HEK293 (cell line): Measurements from ENCODE around the gene DNAJC7.
"Not testable (repeated sequence)": the region's sequence is repeated elsewhere in the genome, so short reads cannot be mapped to it uniquely, and the experiment has no call there.

ENCODE experiments used
- CTCF ChIP-seq: fragments of 450-650 bp; formaldehyde crosslinking; IDR thresholded peaks from 2 replicates; pipeline ENCODE4 v1.5.1; 2016; ENCODE audit warnings: missing biosample characterization, missing genetic modification characterization
- ZBTB21 ChIP-seq: fragments of 450-650 bp; formaldehyde crosslinking; IDR thresholded peaks from 2 replicates; pipeline ENCODE4 v1.5.1; 2017; ENCODE audit warnings: missing biosample characterization, missing genetic modification characterization
- ZNF133 ChIP-seq: fragments of 450-650 bp; formaldehyde crosslinking; IDR thresholded peaks from 2 replicates; pipeline ENCODE4 v1.5.1; 2016; ENCODE audit warnings: missing biosample characterization, missing genetic modification characterization
- ZNF266 ChIP-seq: fragments of 450-650 bp; formaldehyde crosslinking; IDR thresholded peaks from 2 replicates; pipeline ENCODE4 v1.5.1; 2016; ENCODE audit warnings: missing biosample characterization, missing genetic modification characterization, low read depth
- ZNF292 ChIP-seq: fragments of 450-650 bp; formaldehyde crosslinking; IDR thresholded peaks from 2 replicates; pipeline ENCODE4 v1.5.1; 2016; ENCODE audit warnings: low read depth, missing biosample characterization, missing genetic modification characterization, borderline replicate concordance
- ZNF311 ChIP-seq: fragments of 450-650 bp; formaldehyde crosslinking; IDR thresholded peaks from 2 replicates; pipeline ENCODE4 v1.5.1; 2017; ENCODE audit warnings: missing biosample characterization, missing genetic modification characterization, borderline replicate concordance
- ZNF416 ChIP-seq: fragments of 450-650 bp; formaldehyde crosslinking; IDR thresholded peaks from 2 replicates; pipeline ENCODE4 v1.5.1; 2016; ENCODE audit warnings: missing biosample characterization, missing genetic modification characterization
- ZSCAN4 ChIP-seq: fragments of 450-650 bp; formaldehyde crosslinking; IDR thresholded peaks from 2 replicates; pipeline ENCODE4 v1.5.1; 2017; ENCODE audit warnings: missing biosample characterization, missing genetic modification characterization
- TF ChIP-seq, protein P1 (sequence below): sonication (generic); formaldehyde crosslinking; IDR thresholded peaks from 2 replicates; pipeline ENCODE4 v1.8.1; 2022; ENCODE audit warnings: mild to moderate bottlenecking, moderate library complexity, missing genetic modification reagents

DNA sequence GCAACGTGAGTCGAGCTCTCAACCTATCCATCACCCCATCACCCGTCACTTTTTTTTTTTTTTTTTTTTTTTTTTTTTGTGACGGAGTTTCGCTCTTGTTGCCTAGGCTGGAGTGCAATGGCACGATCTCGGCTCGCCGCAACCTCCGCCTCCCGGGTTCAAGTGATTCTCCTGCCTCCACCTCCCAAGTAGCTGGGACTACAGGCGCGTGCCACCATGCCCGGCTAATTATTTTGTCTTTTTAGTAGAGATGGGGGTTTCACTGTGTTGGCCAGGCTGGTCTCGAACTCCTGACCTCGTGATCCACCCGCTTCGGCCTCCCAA is 86.4 kb downstream of the DNAJC7 start:
- not testable (repeated sequence) for TF ChIP-seq ZNF292 (tag by site-specific recombination); CTCF; ZNF416 (tag by site-specific recombination); ZNF266; ZSCAN4 (tag by site-specific recombination); ZNF133 (tag by site-specific recombination); ZNF311; ZBTB21
- TF ChIP-seq, protein P1, sequence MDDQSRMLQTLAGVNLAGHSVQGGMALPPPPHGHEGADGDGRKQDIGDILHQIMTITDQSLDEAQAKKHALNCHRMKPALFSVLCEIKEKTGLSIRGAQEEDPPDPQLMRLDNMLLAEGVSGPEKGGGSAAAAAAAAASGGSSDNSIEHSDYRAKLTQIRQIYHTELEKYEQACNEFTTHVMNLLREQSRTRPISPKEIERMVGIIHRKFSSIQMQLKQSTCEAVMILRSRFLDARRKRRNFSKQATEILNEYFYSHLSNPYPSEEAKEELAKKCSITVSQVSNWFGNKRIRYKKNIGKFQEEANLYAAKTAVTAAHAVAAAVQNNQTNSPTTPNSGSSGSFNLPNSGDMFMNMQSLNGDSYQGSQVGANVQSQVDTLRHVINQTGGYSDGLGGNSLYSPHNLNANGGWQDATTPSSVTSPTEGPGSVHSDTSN (CRISPR knock-in tag), result not testable (repeated sequence)
